A549 (cell line): ENCODE data around the gene ADGRF4. TPM values are rescaled to one million over a fixed set of nuclear protein-coding genes. Genes with fewer than 3 reads are reported as not detected.

Experiments used
- ATAC-seq, 2 experiments: fragments of 200-7000 bp in 1 of 2; fragments of >200 bp in 1 of 2; cut with Nextera tagmentation in 1 of 2; cut with Tn5 transposase in 1 of 2; 3 replicates each; pipeline versions ENCODE4 v1.8.0 to v1.9.1; 2018 to 2020; ENCODE audit warnings: mild to moderate bottlenecking in 1 of 2, moderate library complexity in 1 of 2
- CTCF ChIA-PET: fragments of 300-600 bp; sonication (Branson Sonifier 250); formaldehyde crosslinking; extraction: SDS; loops from one replicate; lab custom pipeline; 2021; ENCODE audit warnings: antibody characterized with exemption, inconsistent platforms; lab: Yijun Ruan, JAX
- POLR2A ChIA-PET: fragments of 350-600 bp; formaldehyde crosslinking; extraction: SDS; loops from one replicate; lab custom pipeline; 2021; ENCODE audit warnings: antibody characterized with exemption, inconsistent platforms; lab: Yijun Ruan, JAX
- DNase-seq, 2 experiments: peaks; one replicate each; pipeline versions ENCODE4 v3.0.0 to v3.0.0-alpha.2; 2011 to 2016; ENCODE audit warnings: low read depth in 1 of 2, low spot score in 1 of 2
- FAIRE-seq: peaks from 2 replicates; lab custom pipeline; 2011; peaks lifted over from hg19 to GRCh38; lab: Jason Lieb, UNC
- H3K27ac ChIP-seq, 2 experiments: fragments of >200 bp; sonication (Bioruptor Twin); formaldehyde crosslinking; 3 replicates each; pipeline ENCODE4 v1.5.1; 2016 to 2017
- H3K4me1 ChIP-seq: fragments of >200 bp; sonication (Bioruptor Twin); formaldehyde crosslinking; 3 replicates; pipeline ENCODE4 v1.6.1; 2016
- H3K4me2 ChIP-seq: fragments of >200 bp; sonication (Bioruptor Twin); formaldehyde crosslinking; 3 replicates; pipeline ENCODE4 v1.6.1; 2016
- H3K4me3 ChIP-seq: fragments of >200 bp; sonication (Bioruptor Twin); formaldehyde crosslinking; 3 replicates; pipeline ENCODE4 v1.5.1; 2016
- H3K9me3 ChIP-seq: fragments of >200 bp; sonication (Bioruptor Twin); formaldehyde crosslinking; 3 replicates; pipeline ENCODE4 v1.6.1; 2016
- ATOH8 ChIP-seq: fragments of 250-450 bp; sonication (Bioruptor Pico); IDR thresholded peaks from 2 replicates; pipeline ENCODE4 v1.5.0; 2020; ENCODE audit warnings: low read depth, mild to moderate bottlenecking, moderate library complexity
- CTCF ChIP-seq: fragments of >200 bp; sonication (Bioruptor Twin); formaldehyde crosslinking; IDR thresholded peaks from 3 replicates; pipeline ENCODE4 v1.5.1; 2016
- E2F6 ChIP-seq: IDR thresholded peaks from 2 replicates; pipeline ENCODE4 v1.6.1; 2012; ENCODE audit warnings: low read depth, borderline replicate concordance
- EHMT2 ChIP-seq: fragments of 200-600 bp; sonication (generic); IDR thresholded peaks from 2 replicates; pipeline ENCODE4 v1.6.1; 2016; ENCODE audit warnings: antibody characterized with exemption, low read depth, mild to moderate bottlenecking, moderate library complexity
- ELK1 ChIP-seq: fragments of 150-350 bp; IDR thresholded peaks from 2 replicates; pipeline ENCODE4 v1.6.1; 2014; ENCODE audit warnings: low read depth, mild to moderate bottlenecking, low read length
- EP300 ChIP-seq, 2 experiments: fragments of >200 bp; sonication (Bioruptor Twin); formaldehyde crosslinking; IDR thresholded peaks; 2 replicates in 1 of 2; 3 replicates in 1 of 2; pipeline ENCODE4 v1.6.1; 2016 to 2017
- FOSB ChIP-seq: fragments of 250-450 bp; sonication (Bioruptor Pico); IDR thresholded peaks from 2 replicates; pipeline ENCODE4 v1.5.0; 2020; ENCODE audit warnings: mild to moderate bottlenecking, moderate library complexity
- FOSL2 ChIP-seq, 2 experiments: fragments of 450-650 bp in 1 of 2; fragments of >200 bp in 1 of 2; sonication (Bioruptor Twin) in 1 of 2; formaldehyde crosslinking; IDR thresholded peaks; 2 replicates each; pipeline versions ENCODE4 v1.5.0 to v1.6.1; 2016 to 2020; ENCODE audit warnings: mild to moderate bottlenecking in 1 of 2, moderate library complexity in 1 of 2
- GATA3 ChIP-seq: IDR thresholded peaks from 2 replicates; pipeline ENCODE4 v1.6.1; 2012; ENCODE audit warnings: borderline replicate concordance
- HDAC2 ChIP-seq: fragments of 200-600 bp; sonication (generic); IDR thresholded peaks from 2 replicates; pipeline ENCODE4 v1.6.1; 2016
- HES2 ChIP-seq: fragments of >200 bp; sonication (Bioruptor Twin); formaldehyde crosslinking; IDR thresholded peaks from 2 replicates; pipeline ENCODE4 v1.6.1; 2016
- HOXB13 ChIP-seq: fragments of 250-450 bp; sonication (Bioruptor Pico); IDR thresholded peaks from 2 replicates; pipeline ENCODE4 v1.5.0; 2020; ENCODE audit warnings: low read depth, mild to moderate bottlenecking, moderate library complexity
- HOXB5 ChIP-seq: fragments of 250-450 bp; sonication (Bioruptor Pico); IDR thresholded peaks from 2 replicates; pipeline ENCODE4 v1.5.0; 2020; ENCODE audit warnings: mild to moderate bottlenecking, moderate library complexity
- JUN ChIP-seq, 2 experiments: fragments of >200 bp; sonication (Bioruptor Twin); formaldehyde crosslinking; IDR thresholded peaks; 2 replicates in 1 of 2; 3 replicates in 1 of 2; pipeline ENCODE4 v1.6.1; 2016 to 2017
- KDM1A ChIP-seq: fragments of 200-600 bp; sonication (generic); IDR thresholded peaks from 2 replicates; pipeline ENCODE4 v1.6.1; 2016; ENCODE audit warnings: low read depth, mild to moderate bottlenecking
- KDM5A ChIP-seq: fragments of 200-600 bp; sonication (generic); IDR thresholded peaks from 2 replicates; pipeline ENCODE4 v1.6.1; 2016; ENCODE audit warnings: antibody characterized with exemption, mild to moderate bottlenecking
- MAZ ChIP-seq: fragments of 150-350 bp; IDR thresholded peaks from 2 replicates; pipeline ENCODE4 v1.6.1; 2014; ENCODE audit warnings: antibody characterized with exemption, low read depth, low read length, borderline replicate concordance
- NFE2L2 ChIP-seq: fragments of 150-350 bp; conservative IDR thresholded peaks from 2 replicates; pipeline ENCODE4 v1.6.1; 2014; ENCODE audit warnings: low read length
- PBX3 ChIP-seq: IDR thresholded peaks from 2 replicates; pipeline ENCODE4 v1.6.1; 2012
- POLR2A ChIP-seq: IDR thresholded peaks from 2 replicates; pipeline ENCODE4 v1.6.1; 2012; ENCODE audit warnings: mild to moderate bottlenecking, low read length
- RARB ChIP-seq: fragments of 250-450 bp; sonication (Bioruptor Pico); IDR thresholded peaks from 2 replicates; pipeline ENCODE4 v1.8.0; 2021; ENCODE audit warnings: mild to moderate bottlenecking, moderate library complexity
- USF2 ChIP-seq: fragments of 450-650 bp; IDR thresholded peaks from 2 replicates; pipeline ENCODE4 v1.6.1; 2014; ENCODE audit warnings: antibody characterized with exemption
- ZC3H11A ChIP-seq: fragments of 450-650 bp; IDR thresholded peaks from 2 replicates; pipeline ENCODE4 v1.6.1; 2014; ENCODE audit warnings: antibody characterized with exemption, mild to moderate bottlenecking
- ZNF302 ChIP-seq: fragments of 250-450 bp; sonication (Bioruptor Pico); IDR thresholded peaks from 2 replicates; pipeline ENCODE4 v1.9.0; 2021; ENCODE audit warnings: inconsistent platforms, mild to moderate bottlenecking, moderate library complexity
- WGBS: methylation state at CpG from one replicate; pipeline ENCODE4 v1.1.6; 2017; ENCODE audit errors: missing lambda C conversion rate; 5-methylcytosine and 5-hydroxymethylcytosine counted together
- polyA plus RNA-seq, 4 experiments: library from polyadenylated mRNA; depleted of rRNA in 3 of 4; stranded (reverse); fragments of >200 nt; fragmentation: RNase III in 1 of 4; extraction: RNeasy Plus Mini Kit Qiagen cat#74134 plus additional on column Dnase treatment in 1 of 4; gene quantifications; 2 replicates in 3 of 4; 3 replicates in 1 of 4; pipeline ENCODE4 v1.2.3, GENCODE V29; 2011 to 2017

Gene ADGRF4
- polyA plus RNA-seq, 2 of the 4 experiments (the other 2 are of a cell fraction): 5.8 to 9.2 TPM

- CTCF ChIA-PET: no interaction called here
- H3K9me3 ChIP-seq: no peaks in the 10 kb centered on the region
- no peak for TF ChIP-seq E2F6
- no peak for TF ChIP-seq ZNF302 (CRISPR knock-in tag)
- no peak for TF ChIP-seq ZC3H11A
- TF ChIP-seq HOXB13 (CRISPR knock-in tag): no peak
- no peak for TF ChIP-seq HDAC2
- TF ChIP-seq USF2: no peak
- no peak for TF ChIP-seq HES2
- TF ChIP-seq POLR2A: no peak
- no peak for TF ChIP-seq PBX3
- no peak for TF ChIP-seq ATOH8
- no peak for TF ChIP-seq FOSB (CRISPR knock-in tag)
- no peak for TF ChIP-seq ELK1
- TF ChIP-seq KDM5A: no peak
- ATAC-seq: no peak
- H3K4me3 ChIP-seq: no peak overlapping the region
- POLR2A ChIA-PET: no interaction called here
- WGBS: 70% methylated on average over 1 of the region's 1 CpG
- H3K4me2 ChIP-seq: no peak overlapping the region
- no peak for FAIRE-seq
- no peaks in the 10 kb centered on the region for H3K4me1 ChIP-seq
- DNase-seq: no peak
- H3K27ac ChIP-seq: no peak overlapping the region
Measured at GRCh38 chr6:47767102-47767501, 68.7 kb downstream of the ADGRF4 start.

GRCh38 chr6:47769982-47770381 lies 71.6 kb downstream of the ADGRF4 start:
- ATAC-seq: no peak
- POLR2A ChIA-PET: no interaction called here

More at GRCh38 chr6:47769982-47770381, 71.6 kb downstream of the ADGRF4 start:
- DNase-seq: no peak
- TF ChIP-seq RARB (CRISPR knock-in tag): no peak
- TF ChIP-seq GATA3: no peak
- no peak for TF ChIP-seq EP300 (IDR thresholded peaks at IDR 0.05)
- TF ChIP-seq ELK1: no peak
- TF ChIP-seq MAZ: no peak
- TF ChIP-seq EHMT2: no peak
- TF ChIP-seq USF2: no peak
- no peak for TF ChIP-seq JUN (IDR thresholded peaks at IDR 0.05)
- no peak for TF ChIP-seq POLR2A
- TF ChIP-seq FOSL2 (IDR thresholded peaks at IDR 0.05): no peak
- TF ChIP-seq FOSL2 (CRISPR knock-in tag; IDR thresholded peaks at IDR 0.05): no peak
- TF ChIP-seq FOSB (CRISPR knock-in tag): no peak
- no peak for TF ChIP-seq CTCF
- no peak for TF ChIP-seq NFE2L2
- no peak for TF ChIP-seq ZC3H11A
- TF ChIP-seq HOXB5 (CRISPR knock-in tag): no peak
- TF ChIP-seq ATOH8: no peak
- TF ChIP-seq KDM1A: no peak
- FAIRE-seq: no peak
- Histone ChIP-seq H3K4me2 (no peak overlapping the region), H3K27ac (no peak overlapping the region), H3K4me1 (no peaks in the 10 kb centered on the region), H3K9me3 (no peaks in the 10 kb centered on the region), H3K4me3 (no peak overlapping the region)
- CTCF ChIA-PET: interaction anchor here (1.3 kb wide), 1 partner anchor 139 kb away, joined by 3 read pairs; no protein-coding TSS in a partner anchor
